Stimulated activated CD4-positive, alpha-beta T cell treated with anti-CD3 and anti-CD28 coated beads, Interleukin-12 subunit alpha, Interleukin-12 subunit beta, amount 100 ng/mL, for 4 hours (primary cell): ENCODE data around the gene RHBDL3.
"Not testable (repeated sequence)": the region's sequence is repeated elsewhere in the genome, so short reads cannot be mapped to it uniquely, and the experiment has no call there.

Experiments
- DNase-seq: peaks from one replicate; pipeline ENCODE4 v3.0.0-alpha.2; 2020

RHBDL3 gene

DNA sequence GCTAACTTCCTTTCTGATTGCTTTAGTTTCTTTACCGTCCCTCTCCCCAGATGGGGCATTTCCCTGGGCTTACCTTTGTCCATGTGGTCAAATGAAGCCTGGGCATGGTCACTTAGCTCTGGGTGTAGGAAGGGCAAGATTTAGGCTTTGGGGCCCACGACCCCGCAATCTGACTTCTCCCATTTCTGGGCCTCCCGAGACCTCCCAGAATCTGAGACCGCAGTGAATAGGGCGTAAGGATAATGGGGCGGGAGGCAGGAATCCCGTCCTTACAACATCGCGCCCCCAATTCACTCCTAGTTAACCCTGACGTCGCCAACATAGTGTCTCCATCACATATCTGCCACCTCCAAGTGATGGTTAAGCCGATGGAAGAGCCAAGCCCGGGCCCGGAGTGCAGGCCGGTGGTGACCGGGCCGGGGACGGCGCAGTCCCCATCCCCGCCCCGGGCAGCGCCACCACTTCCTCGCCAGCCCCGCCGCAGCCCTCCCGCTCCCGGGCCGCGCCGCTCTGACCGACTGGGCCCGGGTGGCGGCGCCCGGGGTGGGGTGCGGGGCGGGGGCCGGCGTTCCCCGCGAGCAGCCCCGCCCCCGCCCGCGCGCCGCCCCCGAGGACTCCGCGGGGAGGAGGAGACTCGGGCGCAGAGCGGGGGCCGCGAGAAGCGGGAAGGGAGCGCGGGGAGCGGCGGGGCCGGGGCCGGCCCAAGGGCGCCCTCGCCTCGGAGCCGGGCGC is at the start of gene RHBDL3:
Gene RHBDL3 (plus strand): TSS at position 641 of the 732 bp plus-strand sequence. CDS start 358 bp downstream, outside the sequence.
- DNase-seq: peak; percentile 17

DNA sequence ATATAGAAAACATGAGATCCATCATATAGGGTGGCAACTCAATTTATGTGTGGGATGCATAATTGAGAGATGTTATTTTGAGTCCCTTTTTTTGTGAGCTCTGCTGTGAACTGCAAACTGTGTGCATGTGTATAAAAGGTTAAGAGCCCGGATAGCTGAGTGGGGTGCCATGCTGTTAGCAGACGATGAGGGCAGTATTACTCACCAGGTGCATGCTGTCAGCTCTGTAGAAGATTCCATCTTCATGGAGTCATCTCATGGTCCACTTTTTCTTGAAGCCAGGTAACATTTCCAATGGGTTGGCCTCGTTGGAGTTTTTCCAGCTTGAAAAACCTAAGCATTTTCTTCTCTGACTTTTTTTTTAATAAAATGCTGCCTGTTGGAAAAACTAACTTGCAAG is 43.0 kb upstream of the RHBDL3 start:
- no peak for DNase-seq

DNA sequence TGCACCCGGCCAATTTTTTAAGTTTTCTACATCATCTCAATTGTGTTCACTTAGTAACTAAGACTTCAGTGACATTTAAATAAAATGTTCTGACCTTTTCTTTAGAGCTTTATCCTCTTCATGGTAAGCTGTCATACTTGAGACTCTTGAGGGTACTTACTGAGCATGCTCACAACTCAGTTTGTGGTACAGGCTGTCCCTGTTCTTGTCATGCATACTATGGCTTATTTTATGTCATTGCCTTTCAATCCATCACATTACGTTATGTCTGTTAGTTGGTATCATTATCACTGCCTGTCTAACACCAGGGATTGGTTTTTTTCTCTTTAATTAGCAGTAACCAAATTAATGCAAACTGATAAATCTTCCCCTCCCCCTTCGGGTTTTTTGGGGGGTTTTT is 41.9 kb upstream of the RHBDL3 start:
- DNase-seq: no peak

- DNase-seq: no peak
Measured at GRCh38 chr17:32226886-32227285, 38.7 kb upstream of the RHBDL3 start.

- DNase-seq: no peak
Measured at GRCh38 chr17:32227910-32228309, 37.7 kb upstream of the RHBDL3 start.

- no peak for DNase-seq
Measured at GRCh38 chr17:32235588-32235987, 30.0 kb upstream of the RHBDL3 start.

DNA sequence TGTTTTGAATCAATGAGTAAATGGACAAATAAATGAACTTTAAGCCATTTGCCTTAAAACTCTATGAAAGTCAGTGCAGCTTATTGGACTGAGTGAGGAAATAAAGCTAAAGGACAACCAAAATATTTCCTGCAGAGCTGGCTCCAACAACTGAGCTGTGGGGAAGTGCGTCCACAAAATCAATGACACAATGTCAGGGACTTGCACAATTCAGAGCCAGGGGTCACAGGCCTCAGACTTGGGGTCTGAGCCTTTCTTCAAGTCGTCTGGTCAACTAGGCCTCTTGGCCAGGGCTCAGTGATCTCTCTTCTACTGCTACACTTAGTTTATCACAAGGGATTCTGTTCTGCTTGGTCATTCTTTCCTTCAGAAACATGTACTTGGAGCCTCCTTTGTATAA is 26.2 kb upstream of the RHBDL3 start:
- no peak for DNase-seq

- no peak for DNase-seq
Measured at GRCh38 chr17:32240750-32241149, 24.9 kb upstream of the RHBDL3 start.

DNA sequence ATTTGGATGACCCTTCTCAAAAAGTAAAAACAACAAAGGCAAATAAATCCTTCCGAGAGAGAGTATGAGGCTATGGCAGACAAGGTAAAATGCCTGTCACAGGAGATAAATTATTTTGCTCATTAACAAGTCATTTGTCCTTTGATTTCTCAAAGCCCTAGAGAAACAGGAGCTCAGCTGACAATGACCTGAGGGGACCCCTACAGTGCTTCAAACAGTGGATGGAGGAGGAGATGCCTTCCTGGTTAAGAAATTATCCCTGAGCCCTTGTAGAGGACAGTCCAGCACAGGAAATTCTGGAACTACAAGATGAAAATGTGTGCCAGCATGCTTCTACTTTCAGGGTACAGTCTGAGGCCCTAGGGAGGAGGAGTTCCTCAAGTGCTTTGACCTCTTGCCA is 24.0 kb upstream of the RHBDL3 start:
- DNase-seq: no peak

GRCh38 chr17:32249475-32249874 is 16.2 kb upstream of the RHBDL3 start:
- no peak for DNase-seq

DNA sequence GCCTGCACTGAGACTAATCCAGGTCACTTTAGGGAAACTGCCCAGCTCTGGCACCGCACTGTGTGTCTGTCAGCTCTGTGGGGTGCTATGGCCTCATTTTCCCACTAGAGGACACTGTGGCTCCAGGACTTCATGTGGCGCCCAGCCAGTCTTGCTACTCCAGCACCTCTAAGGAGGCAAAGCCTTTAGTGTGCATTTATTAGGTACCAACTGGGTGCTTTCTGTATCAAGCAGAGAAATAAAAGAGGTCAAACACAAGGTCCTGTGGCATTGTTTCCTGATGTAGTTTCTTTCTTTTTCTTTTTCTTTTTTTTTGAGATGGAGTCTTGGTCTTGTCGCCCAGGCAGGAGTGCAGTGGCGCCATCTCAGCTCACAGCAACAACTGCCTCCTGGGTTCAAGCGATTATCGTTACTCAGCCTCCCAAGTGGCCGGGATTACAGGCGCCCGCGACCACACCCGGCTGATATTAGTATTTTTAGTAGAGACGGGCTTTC is 12.5 kb upstream of the RHBDL3 start:
- peak; percentile 61 for DNase-seq

DNA sequence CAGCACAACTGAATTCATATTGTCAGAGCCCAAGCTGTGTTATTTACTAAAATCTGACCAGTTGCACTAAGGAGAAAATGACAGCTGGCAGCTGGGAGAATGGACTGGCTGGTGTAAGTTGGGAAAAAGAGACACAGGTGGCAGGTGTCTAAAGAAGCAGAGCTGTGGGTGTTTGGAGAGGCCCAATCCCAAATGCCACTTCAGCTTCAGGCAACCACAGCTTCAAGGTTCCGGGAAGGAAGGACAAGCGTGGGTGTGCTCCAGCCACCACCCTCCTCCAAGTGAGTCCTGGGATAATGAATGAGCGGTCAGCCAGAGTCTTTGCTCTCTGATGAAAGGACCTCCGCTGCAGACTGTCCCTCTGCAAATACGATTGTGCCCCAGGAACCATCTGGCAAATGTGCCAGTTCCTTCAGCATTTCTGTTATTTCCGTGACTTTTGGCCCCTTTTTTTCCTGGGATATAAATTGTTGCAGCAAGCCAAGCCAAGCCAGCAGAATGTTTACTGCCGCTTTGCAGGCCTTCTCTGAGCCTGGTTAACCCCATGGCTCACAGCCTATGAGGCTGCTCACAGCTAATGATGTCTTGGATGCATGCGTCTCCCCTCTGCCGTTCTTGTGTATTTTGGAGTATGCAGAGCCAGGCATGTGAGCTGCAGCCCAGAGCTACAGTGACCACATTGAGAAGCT is 9.5 kb upstream of the RHBDL3 start:
- no peak for DNase-seq

- no peak for DNase-seq
Measured at GRCh38 chr17:32256701-32257019, 9.0 kb upstream of the RHBDL3 start.

- DNase-seq: no peak
Measured at GRCh38 chr17:32258383-32259140, 7.1 kb upstream of the RHBDL3 start.

DNA sequence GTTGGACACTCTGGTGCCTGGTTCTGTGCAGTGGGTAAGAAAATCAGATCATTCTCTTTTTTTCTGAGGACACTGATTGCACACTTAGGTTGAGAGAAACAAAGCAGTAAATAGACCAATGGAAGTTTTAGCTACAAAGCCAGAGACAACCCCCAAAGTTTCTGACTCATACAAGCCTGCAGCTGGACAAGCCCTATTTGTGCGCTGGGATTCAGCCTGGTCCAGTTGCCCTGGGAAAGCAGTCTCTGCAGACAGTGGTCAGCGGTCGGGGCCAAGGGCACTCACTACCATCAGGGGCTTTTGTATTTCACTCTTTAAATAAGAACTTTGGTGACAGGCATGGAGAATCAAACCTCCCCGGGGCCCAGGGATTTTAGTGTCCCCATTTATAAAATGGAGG is 6.0 kb upstream of the RHBDL3 start:
- DNase-seq: no peak

DNA sequence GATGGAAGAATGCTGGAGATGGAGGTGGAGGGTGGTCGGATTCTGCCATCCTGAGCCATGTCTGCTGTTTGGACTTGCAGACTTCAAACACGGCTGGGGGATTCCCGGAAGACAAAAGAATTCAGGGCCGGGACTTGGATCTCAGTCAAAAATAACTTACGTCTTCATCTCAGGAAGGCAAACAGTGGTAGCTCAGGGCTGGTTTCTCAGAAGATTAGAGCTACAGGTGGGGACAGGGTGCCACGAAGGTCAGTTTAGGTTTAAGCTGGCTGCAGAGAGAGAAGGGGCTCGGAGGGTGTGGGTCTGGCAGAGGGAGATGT is 4.3 kb upstream of the RHBDL3 start:
- DNase-seq: no peak

- no peak for DNase-seq
Measured at GRCh38 chr17:32261936-32262510, 3.6 kb upstream of the RHBDL3 start.

- not testable (repeated sequence) for DNase-seq
Measured at GRCh38 chr17:32263515-32263914, 2.1 kb upstream of the RHBDL3 start.

DNA sequence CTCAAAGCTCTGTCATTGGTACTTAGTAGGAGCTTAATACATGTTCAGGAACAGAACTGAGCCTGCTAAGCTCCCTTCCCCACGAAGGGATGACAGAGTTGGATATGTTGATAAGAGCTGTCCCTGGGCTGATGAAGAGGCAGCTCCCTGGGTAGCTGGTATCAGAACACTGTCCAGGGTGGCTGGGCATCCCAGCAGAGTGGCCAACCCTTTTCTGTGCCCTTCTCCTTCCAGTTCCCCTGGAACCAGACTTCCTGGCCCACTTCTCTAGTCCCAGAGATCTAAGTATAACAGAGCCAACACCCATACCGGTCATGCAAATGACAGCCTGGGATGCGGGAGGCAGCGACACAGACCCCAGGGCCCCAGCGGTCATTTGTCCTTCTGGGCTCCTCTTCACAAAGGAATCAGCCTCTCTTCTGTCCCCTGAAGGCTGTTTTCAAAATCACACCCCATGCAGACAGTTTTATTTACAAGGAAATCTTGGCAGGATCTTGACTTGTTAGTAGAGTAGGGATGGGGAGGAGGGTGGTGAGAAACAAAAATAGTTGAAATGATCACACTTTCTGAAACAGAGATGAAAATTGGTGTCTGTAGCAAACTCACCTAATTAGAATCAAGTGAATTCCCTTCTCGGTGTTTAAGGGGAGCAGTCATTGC is 1.4 kb upstream of the RHBDL3 start:
- DNase-seq: no peak

DNA sequence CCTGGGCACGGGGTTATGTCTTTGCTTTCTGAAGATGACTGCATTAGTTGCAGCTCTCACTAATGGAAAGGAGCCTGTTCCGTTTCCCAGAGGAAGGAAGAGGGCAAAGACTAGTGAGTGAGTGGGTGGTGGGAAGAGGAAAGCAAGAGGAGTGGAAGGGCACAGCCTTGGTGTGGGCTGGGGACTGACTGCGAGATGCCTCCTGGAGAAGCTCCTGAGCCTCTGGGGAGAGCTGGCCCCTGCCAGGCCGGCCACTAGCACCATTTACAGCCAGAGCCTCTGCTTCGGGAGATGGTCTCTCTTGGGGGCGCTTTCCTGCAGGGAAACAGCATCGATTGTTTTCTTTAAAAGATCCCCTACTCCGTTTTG is 825 bp upstream of the RHBDL3 start:
- DNase-seq: no peak

DNA sequence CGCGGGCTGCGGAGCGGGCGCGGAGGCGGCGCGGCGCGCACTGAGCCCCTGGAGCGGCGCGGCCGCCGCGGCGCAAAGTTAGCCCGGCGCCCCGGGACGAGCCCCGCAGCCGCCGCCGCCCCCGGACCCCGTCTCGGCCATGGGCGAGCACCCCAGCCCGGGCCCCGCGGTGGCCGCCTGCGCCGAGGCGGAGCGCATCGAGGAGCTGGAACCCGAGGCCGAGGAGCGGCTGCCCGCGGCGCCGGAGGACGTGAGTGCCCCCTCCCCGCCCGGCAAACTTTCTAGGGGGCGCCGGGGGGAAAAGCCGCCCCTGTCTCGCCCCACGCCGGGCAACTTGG is 388 bp downstream of the RHBDL3 start:
- no peak for DNase-seq

DNA sequence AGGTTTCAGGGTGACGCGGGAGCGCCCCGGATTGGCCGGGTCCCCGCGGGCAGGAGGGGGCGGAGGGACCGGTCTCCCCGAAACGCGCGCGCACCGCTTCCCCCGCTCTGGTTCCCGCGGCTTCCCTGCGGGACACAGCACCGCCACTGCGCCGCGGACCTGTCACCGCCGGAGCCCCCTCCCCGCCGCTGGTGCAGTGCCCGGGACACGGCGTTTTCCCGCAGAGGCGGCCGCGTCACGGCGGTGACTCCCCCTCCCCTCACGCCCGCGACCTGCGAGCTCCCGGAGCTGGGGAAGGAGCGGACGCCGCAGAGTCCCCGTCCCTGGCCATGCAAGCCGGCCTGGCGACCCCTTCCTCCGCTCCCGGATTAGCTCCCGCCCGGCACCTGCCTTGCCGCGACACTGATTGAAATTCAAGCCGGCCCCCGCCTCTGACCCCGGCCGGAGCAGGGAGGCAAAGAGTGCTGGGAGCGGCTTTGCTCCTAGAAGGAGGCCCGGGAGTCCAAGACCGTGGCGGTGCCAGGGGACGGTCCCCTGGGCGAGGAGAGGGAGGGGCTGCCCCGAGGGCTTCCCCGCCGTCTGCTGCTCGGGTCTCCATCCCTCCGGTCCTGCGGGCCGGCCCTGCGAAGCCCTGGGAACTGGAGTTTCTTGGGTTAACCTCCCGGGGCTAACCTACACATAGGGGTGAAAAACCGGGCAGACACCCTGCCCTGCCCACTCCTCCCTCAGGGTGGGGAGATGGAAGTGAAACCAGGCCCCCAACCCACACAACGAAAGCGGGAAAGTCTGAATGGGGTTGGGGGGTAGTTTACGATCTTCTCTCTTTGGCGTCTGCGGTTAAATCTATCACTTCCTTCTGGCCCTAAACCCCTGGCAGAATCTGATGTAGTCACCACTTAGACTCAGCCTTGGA is 1.0 kb downstream of the RHBDL3 start:
- DNase-seq: peak; percentile 15
